Measurements from ENCODE around the gene FFAR3. TPM values are rescaled to one million over a fixed set of nuclear protein-coding genes. Genes with fewer than 3 reads are reported as not detected.

Gene FFAR3
- total and polyA plus RNA-seq, 2 of the 8 experiments (the other 6 are each of a cell fraction or from before 2014, with no cell fraction given): not detected

GRCh38 chr19:35334144-35334753, 24.0 kb upstream of the FFAR3 start (continued):
- TF ChIP-seq CHD7 (IDR thresholded peaks at IDR 0.05; ENCODE audit: insufficient replicate concordance, low read length) (no peak), EZH2 (IDR thresholded peaks at IDR 0.05; ENCODE audit: low read depth, low read length, severe bottlenecking) (no peak), SIRT6 (IDR thresholded peaks at IDR 0.05; ENCODE audit: low read length) (no peak), SP4 (IDR thresholded peaks at IDR 0.05; ENCODE audit: low read length) (no peak), NRF1 (IDR thresholded peaks at IDR 0.05; ENCODE audit: low read depth, low read length) (no peak)

Measured in H1 (cell line).